B cell (primary cell): Measurements from ENCODE around the gene TNRC6C.

Experiments used
- CTCF ChIP-seq: fragments of 200-600 bp; IDR thresholded peaks from one replicate; pipeline ENCODE4 v1.8.0; 2022; ENCODE audit warnings: antibody characterized with exemption, mild to moderate bottlenecking
- EZH2 ChIP-seq: IDR thresholded peaks from 2 replicates; pipeline ENCODE4 v1.6.1; 2012; ENCODE audit warnings: borderline replicate concordance, low read depth, mild to moderate bottlenecking, moderate library complexity, low read length; ENCODE audit not compliant: insufficient read depth, poor library complexity, severe bottlenecking

GRCh38 chr17:77924757-77925336, 33.7 kb upstream of the TNRC6C start:
- TF ChIP-seq CTCF (no peak), EZH2 (no peak)
